Suprapubic skin (tissue), 4 donors: ENCODE results near the gene IQCH. TPM values are rescaled to one million over a fixed set of nuclear protein-coding genes. Genes with fewer than 3 reads are reported as not detected.

Experiments used
- DNase-seq, 2 donors: peaks; one replicate each; pipeline ENCODE4 v3.0.0-alpha.2; 2019; ENCODE audit warnings: low spot score in 2 of 2
- H3K27ac ChIP-seq: fragments of 200-600 bp; sonication (generic); one replicate; pipeline ENCODE4 v1.5.1; 2019
- H3K27me3 ChIP-seq: fragments of 200-600 bp; sonication (generic); one replicate; pipeline ENCODE4 v1.5.1; 2019
- H3K36me3 ChIP-seq: fragments of 200-600 bp; sonication (generic); one replicate; pipeline ENCODE4 v1.5.1; 2019
- H3K4me1 ChIP-seq: fragments of 200-600 bp; sonication (generic); one replicate; pipeline ENCODE4 v1.5.1; 2019
- H3K4me3 ChIP-seq: fragments of 200-600 bp; sonication (generic); one replicate; pipeline ENCODE4 v1.5.1; 2019; ENCODE audit warnings: mild to moderate bottlenecking
- H3K9me3 ChIP-seq: fragments of 200-600 bp; sonication (generic); one replicate; pipeline ENCODE4 v1.5.1; 2019
- EP300 ChIP-seq: sonication (generic); formaldehyde crosslinking; IDR thresholded peaks from one replicate; pipeline ENCODE4 v1.6.1; 2017; ENCODE audit warnings: antibody characterized with exemption
- POLR2A ChIP-seq, 2 donors: fragments of 450-650 bp; IDR thresholded peaks; one replicate each; pipeline ENCODE4 v1.6.1; 2017; ENCODE audit warnings: antibody characterized with exemption in 2 of 2, mild to moderate bottlenecking in 2 of 2, moderate library complexity in 2 of 2
- POLR2AphosphoS5 ChIP-seq, 3 donors: sonication (generic); formaldehyde crosslinking; IDR thresholded peaks; one replicate each; pipeline ENCODE4 v1.6.1; 2017; ENCODE audit warnings: antibody characterized with exemption in 3 of 3
- WGBS: methylation state at CpG from one replicate; pipeline ENCODE4 v1.1.5; 2018; 5-methylcytosine and 5-hydroxymethylcytosine counted together
- total RNA-seq, 4 donors: library from RNA; depleted of rRNA; stranded (reverse); fragments of >200 nt; gene quantifications; one replicate each; pipeline ENCODE4 v1.1.0, GENCODE V29; 2016
- TF ChIP-seq, protein P1 (sequence below), 2 donors: fragments of 200-600 bp in 1 of 2; fragments of 450-650 bp in 1 of 2; sonication (generic) in 1 of 2; IDR thresholded peaks; one replicate each; pipeline ENCODE4 v1.5.1; 2016 to 2019; ENCODE audit warnings: antibody characterized with exemption in 2 of 2, mild to moderate bottlenecking in 1 of 2, moderate library complexity in 1 of 2

Gene IQCH
- total RNA-seq, 4 donors from 2014 or later = 1.4 to 3.1 (median 2.2) TPM

DNA sequence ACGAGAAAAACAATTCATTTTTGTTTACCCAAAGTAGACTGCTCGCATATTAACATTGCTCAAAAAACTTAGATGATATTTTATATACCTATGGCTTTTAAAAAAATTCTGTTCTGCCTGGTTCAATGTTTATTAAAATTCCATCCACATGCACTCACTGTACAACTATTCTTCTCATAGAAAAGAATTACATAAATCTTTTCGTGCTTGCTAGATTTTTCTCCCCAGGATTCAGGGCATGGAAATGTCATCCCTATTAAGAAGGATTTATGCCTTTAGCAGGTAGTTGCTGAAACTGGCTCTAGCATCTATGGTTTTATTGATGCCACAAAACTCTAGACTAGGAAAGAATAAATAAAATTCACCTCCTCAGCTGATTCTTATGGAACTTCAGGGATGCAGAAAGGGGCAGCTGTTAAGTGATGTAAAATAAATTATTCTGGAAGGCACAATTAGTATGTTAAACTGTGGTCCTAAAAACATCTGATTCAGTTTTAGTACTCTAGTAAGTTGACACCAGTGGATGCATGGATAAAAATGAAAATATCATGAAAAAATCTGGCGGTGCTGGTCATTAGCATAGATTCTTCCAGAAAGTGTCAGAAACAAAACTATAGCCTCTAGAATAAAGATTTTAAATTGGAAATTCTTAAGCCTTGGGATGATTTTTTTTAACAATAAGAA lies 41.8 kb upstream of the IQCH start:
- 91% methylated on average over 4 of the region's 4 CpGs for WGBS
- Histone ChIP-seq H3K36me3 (peaks cover 10% of the 10 kb centered on the region), H3K4me3 (no peak overlapping the region), H3K27ac (no peak overlapping the region), H3K27me3 (no peaks in the 10 kb centered on the region), H3K9me3 (no peaks in the 10 kb centered on the region), H3K4me1 (no peaks in the 10 kb centered on the region)
- DNase-seq = no peak
- TF ChIP-seq POLR2AphosphoS5 (IDR thresholded peaks at IDR 0.05) (no peak), EP300 (no peak), POLR2A (IDR thresholded peaks at IDR 0.05) (no peak)
- TF ChIP-seq, protein P1, sequence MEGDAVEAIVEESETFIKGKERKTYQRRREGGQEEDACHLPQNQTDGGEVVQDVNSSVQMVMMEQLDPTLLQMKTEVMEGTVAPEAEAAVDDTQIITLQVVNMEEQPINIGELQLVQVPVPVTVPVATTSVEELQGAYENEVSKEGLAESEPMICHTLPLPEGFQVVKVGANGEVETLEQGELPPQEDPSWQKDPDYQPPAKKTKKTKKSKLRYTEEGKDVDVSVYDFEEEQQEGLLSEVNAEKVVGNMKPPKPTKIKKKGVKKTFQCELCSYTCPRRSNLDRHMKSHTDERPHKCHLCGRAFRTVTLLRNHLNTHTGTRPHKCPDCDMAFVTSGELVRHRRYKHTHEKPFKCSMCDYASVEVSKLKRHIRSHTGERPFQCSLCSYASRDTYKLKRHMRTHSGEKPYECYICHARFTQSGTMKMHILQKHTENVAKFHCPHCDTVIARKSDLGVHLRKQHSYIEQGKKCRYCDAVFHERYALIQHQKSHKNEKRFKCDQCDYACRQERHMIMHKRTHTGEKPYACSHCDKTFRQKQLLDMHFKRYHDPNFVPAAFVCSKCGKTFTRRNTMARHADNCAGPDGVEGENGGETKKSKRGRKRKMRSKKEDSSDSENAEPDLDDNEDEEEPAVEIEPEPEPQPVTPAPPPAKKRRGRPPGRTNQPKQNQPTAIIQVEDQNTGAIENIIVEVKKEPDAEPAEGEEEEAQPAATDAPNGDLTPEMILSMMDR (IDR thresholded peaks at IDR 0.05) = no peak

DNA sequence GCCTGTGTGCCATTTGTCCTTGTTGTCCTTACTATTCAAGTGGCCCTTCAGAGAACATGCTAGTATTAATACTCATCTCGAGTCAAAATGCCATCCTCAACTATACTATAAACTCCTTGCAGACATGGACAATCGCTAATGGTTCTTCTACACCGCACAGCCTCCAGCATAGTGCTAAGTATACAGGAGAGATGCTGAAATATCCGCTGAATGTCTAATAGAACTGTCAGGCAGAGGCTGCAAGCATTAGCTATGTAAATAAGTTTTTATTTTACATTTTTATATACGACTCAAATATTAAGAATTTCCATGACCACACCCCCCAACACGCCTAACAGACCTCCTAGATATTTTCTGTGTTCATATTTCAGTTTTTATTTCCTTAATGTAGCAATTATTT lies 39.5 kb upstream of the IQCH start:
- 82% methylated on average over 6 of the region's 6 CpGs for WGBS

DNA sequence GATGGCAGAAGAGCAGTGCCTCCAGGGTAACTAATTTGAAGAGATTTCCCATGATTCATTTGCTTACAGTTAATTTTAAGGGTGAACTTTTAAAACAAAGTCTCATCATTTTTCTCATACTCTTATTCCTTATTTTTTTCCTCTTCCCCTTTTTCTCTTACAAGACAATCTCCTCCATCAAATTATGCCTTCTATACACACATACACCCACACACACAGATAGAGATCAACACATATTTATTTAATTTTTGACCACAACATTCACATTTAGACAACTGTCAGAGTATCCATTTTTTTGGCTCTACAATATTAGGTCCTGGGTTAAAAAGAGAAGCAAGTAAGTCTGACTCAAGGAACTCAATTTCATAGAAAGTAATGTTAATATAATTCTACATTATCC lies 37.7 kb upstream of the IQCH start:
- H3K36me3 ChIP-seq = no peaks in the 10 kb centered on the region
- H3K4me1 ChIP-seq = no peaks in the 10 kb centered on the region
- no peak for DNase-seq
- no peaks in the 10 kb centered on the region for H3K27me3 ChIP-seq
- TF ChIP-seq POLR2AphosphoS5 (IDR thresholded peaks at IDR 0.05) (no peak), POLR2A (IDR thresholded peaks at IDR 0.05) (no peak), EP300 (no peak)
- TF ChIP-seq, protein P1 (IDR thresholded peaks at IDR 0.05) = no peak
- H3K9me3 ChIP-seq = no peaks in the 10 kb centered on the region
- H3K4me3 ChIP-seq = no peak overlapping the region
- no peak overlapping the region for H3K27ac ChIP-seq

More for the DNA sequence above, 39.5 kb upstream of the IQCH start:
- no peaks in the 10 kb centered on the region for H3K9me3 ChIP-seq
- H3K36me3 ChIP-seq = no peaks in the 10 kb centered on the region
- H3K4me1 ChIP-seq = no peaks in the 10 kb centered on the region
- no peaks in the 10 kb centered on the region for H3K27me3 ChIP-seq
- TF ChIP-seq, protein P1 (IDR thresholded peaks at IDR 0.05) = no peak
- TF ChIP-seq POLR2A (IDR thresholded peaks at IDR 0.05) (no peak), EP300 (no peak), POLR2AphosphoS5 (IDR thresholded peaks at IDR 0.05) (no peak)
- no peak for DNase-seq
- H3K4me3 ChIP-seq = no peak overlapping the region
- H3K27ac ChIP-seq = no peak overlapping the region

DNA sequence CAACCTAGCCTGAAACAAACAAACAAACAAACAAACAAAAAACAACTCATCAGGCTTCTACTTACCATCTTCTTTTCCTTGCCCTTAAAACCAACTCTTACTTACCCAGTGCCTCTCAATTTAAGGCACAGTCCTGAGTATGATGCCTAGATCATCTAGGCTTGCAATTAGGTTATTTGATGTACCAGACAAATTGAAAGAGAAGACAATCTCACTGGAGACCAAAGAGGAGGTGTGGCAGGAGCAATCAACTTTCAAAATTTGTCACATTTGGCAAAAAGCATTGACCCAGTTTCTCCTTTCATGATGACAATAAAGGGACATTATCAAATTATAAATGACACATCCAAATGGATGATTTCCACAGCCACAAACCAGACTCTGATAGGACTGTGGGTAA lies 36.2 kb upstream of the IQCH start:
- Histone ChIP-seq H3K27me3 (no peaks in the 10 kb centered on the region), H3K4me1 (peaks cover 2% of the 10 kb centered on the region), H3K4me3 (no peak overlapping the region), H3K36me3 (no peaks in the 10 kb centered on the region), H3K27ac (no peak overlapping the region), H3K9me3 (no peaks in the 10 kb centered on the region)
- TF ChIP-seq, protein P1 (IDR thresholded peaks at IDR 0.05) = no peak
- TF ChIP-seq POLR2A (IDR thresholded peaks at IDR 0.05) = no peak
- no peak for TF ChIP-seq POLR2AphosphoS5 (IDR thresholded peaks at IDR 0.05)
- TF ChIP-seq EP300 = no peak
- DNase-seq = no peak

DNA sequence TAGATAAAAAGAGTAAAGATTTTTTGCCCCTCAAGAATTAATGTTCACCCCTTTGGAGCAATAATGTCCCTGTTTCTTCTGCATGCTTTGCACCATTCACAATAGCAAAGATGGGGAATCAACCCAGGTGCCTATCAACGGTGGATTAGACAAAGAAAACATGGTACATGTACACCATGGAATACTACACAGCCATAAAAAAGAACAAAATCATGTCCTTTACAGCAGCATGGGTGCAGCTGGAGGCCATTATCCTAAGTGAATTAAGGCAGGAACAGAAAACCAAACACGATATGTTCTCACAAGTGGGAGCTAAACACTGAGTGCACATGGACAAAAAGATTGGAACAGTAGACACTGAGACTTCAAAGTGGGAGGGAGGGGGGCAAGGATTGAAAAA lies 35.3 kb upstream of the IQCH start:
- TF ChIP-seq POLR2A (IDR thresholded peaks at IDR 0.05) (no peak), POLR2AphosphoS5 (IDR thresholded peaks at IDR 0.05) (no peak), EP300 (no peak)
- TF ChIP-seq, protein P1 (IDR thresholded peaks at IDR 0.05) = no peak
- H3K4me1 ChIP-seq = peaks cover 4% of the 10 kb centered on the region
- no peaks in the 10 kb centered on the region for H3K9me3 ChIP-seq
- H3K27me3 ChIP-seq = no peaks in the 10 kb centered on the region
- WGBS = 96% methylated on average over 2 of the region's 2 CpGs
- no peaks in the 10 kb centered on the region for H3K36me3 ChIP-seq
- no peak for DNase-seq
- H3K4me3 ChIP-seq = no peak overlapping the region
- H3K27ac ChIP-seq = no peak overlapping the region
